Epithelial cell of esophagus (primary cell): ENCODE measurements around the gene ATP8B3.
A peak's percentile ranks its signal among the peaks of the same experiment; 100 is the strongest.

ENCODE experiments used
- DNase-seq: peaks from one replicate; pipeline ENCODE4 v3.0.0; 2010; ENCODE audit warnings: low read depth
- H3K4me3 ChIP-seq: 2 replicates; pipeline ENCODE4 v1.5.1; 2011; ENCODE audit warnings: mild to moderate bottlenecking, low read length, control low read depth
- CTCF ChIP-seq: IDR thresholded peaks from 2 replicates; pipeline ENCODE4 v1.5.1; 2011; ENCODE audit warnings: low read depth, mild to moderate bottlenecking, low read length, control low read depth, inconsistent platforms; ENCODE audit not compliant: insufficient read depth; ENCODE audit errors: missing control alignments

Gene ATP8B3

GRCh38 chr19:1845125-1845515 lies 33.0 kb upstream of the ATP8B3 start:
- no peak for TF ChIP-seq CTCF
- no peak for DNase-seq
- no peak overlapping the region for H3K4me3 ChIP-seq

GRCh38 chr19:1844513-1845124 lies 32.5 kb upstream of the ATP8B3 start:
- no peak for TF ChIP-seq CTCF
- H3K4me3 ChIP-seq = no peak overlapping the region
- no peak for DNase-seq

GRCh38 chr19:1843646-1844394 lies 31.7 kb upstream of the ATP8B3 start:
- no peak for DNase-seq
- peak; percentile 33 for TF ChIP-seq CTCF
- H3K4me3 ChIP-seq = no peak overlapping the region

- no peak for DNase-seq
- H3K4me3 ChIP-seq = no peak overlapping the region
- no peak for TF ChIP-seq CTCF
These were observed 31.0 kb upstream of the ATP8B3 start for GRCh38 chr19:1843116-1843515.

- H3K4me3 ChIP-seq = no peak overlapping the region
- DNase-seq = no peak
- TF ChIP-seq CTCF = no peak
These were observed 29.3 kb upstream of the ATP8B3 start for GRCh38 chr19:1841209-1841924.

- no peak overlapping the region for H3K4me3 ChIP-seq
- DNase-seq = no peak
- no peak for TF ChIP-seq CTCF
These were observed 28.6 kb upstream of the ATP8B3 start for GRCh38 chr19:1840541-1841115.
